Stromal cell of bone marrow (primary cell): Measurements from ENCODE around the gene PLEKHG1.

Source experiments
- DNase-seq: peaks from one replicate; pipeline ENCODE4 v3.0.0-alpha.2; 2012; ENCODE audit warnings: low read depth

The PLEKHG1 gene

GRCh38 chr6:150589852-150590251 lies 9.8 kb upstream of the PLEKHG1 start:
- DNase-seq: no peak

DNA sequence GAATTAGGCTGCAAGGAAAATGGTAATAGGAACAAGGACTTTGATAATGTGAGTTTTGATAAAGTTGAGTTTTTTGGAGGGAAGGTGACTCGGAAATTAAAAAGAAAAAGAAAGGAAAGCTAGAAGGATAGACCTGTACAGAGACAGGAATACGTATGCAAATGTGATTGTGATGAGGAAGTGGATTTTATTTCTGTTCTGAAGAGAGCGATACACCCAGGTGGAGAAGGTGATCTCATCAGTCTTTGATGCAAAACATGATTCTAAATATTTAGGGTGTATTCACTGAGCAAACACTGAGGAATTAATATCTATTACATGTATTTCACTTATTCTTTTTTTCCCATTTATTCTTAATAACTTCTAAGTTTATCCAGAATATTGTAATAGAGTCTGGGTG lies 9.2 kb upstream of the PLEKHG1 start:
- no peak for DNase-seq

GRCh38 chr6:150592377-150592995 lies 7.2 kb upstream of the PLEKHG1 start:
- no peak for DNase-seq

DNA sequence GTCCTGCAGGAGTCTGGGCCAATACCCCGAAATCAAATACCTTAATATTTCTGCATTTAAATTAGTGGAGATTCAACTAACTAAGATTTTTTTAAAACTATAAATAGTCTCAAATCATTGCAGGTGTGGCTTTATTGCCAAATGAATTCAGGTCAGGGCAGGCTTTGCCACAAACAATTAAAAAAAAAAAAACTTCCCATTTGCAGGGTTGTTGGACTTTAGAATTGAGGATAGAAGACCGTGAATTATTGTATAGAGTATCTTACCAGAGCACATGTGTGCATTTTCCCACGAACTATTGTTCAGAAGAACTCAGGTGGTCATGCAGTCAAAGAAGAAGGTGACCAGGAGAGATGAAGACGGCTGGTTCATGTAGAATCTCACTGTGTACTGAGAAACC lies 6.6 kb upstream of the PLEKHG1 start:
- no peak for DNase-seq

GRCh38 chr6:150596439-150596838 lies 3.2 kb upstream of the PLEKHG1 start:
- DNase-seq: no peak

GRCh38 chr6:150598401-150598800 lies 1.3 kb upstream of the PLEKHG1 start:
- DNase-seq: no peak

DNA sequence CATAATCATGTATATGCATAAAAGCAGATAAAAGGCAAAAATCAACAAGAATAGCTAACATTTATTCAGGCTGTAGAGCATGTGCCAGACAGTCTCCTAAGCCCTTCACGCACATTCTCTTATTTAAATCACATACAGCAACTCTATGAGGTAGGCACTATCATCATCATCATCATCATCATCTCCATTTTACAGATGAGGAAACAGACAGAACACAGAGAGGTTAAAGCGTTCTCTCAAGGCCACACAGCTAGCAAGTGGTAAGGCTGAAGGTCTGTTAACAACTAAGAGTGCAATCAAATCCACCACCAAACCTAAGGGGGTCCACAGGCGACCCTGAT lies 857 bp upstream of the PLEKHG1 start:
- no peak for DNase-seq

GRCh38 chr6:150600010-150600300 lies 270 bp downstream of the PLEKHG1 start:
- no peak for DNase-seq

- peak; percentile 57 for DNase-seq
Observed at GRCh38 chr6:150600301-150601017, 774 bp downstream of the PLEKHG1 start.

GRCh38 chr6:150601439-150601838 lies 1.8 kb downstream of the PLEKHG1 start:
- DNase-seq: no peak

GRCh38 chr6:150603176-150603575 lies 3.5 kb downstream of the PLEKHG1 start:
- no peak for DNase-seq

- DNase-seq: no peak
Observed at GRCh38 chr6:150604467-150604866, 4.8 kb downstream of the PLEKHG1 start.

- DNase-seq: no peak
Observed at GRCh38 chr6:150605333-150605732, 5.6 kb downstream of the PLEKHG1 start.

DNA sequence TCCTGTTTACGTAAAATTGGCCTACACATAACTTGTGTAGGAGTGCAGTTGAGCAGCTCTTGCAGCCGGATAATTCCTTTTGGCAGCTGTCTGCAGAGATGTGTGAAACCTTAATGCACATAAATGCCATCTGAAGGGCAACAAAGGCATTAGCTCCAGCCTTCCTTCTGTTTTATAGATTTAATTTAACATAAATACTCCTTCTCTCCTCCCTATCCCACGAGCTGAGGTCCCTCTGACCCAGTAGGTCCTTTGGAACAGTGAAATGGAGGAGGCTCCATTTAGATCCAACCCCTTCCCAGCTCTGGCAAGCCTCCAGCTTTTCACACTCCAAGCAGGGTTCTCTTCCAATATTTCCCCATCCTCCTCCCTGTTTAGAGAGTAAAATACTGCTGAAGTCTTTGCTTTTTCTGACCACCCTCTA lies 6.5 kb downstream of the PLEKHG1 start:
- DNase-seq: no peak

GRCh38 chr6:150606647-150607328 lies 7.1 kb downstream of the PLEKHG1 start:
- no peak for DNase-seq

DNA sequence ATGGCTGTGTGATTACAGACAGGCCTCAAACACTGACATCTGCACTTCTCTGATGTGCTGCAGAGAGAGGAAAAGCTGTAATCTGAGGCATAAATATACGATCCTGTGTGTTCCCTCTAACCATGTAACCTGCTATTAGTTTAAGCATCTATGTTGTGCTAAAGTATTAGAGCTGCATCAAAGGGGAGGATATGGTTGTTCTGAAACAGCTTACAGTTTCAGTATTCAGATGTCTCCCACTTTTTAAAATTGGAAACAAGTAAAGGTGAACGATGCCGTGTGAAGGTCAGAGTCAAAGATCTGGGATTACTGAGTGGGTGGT lies 7.6 kb downstream of the PLEKHG1 start:
- DNase-seq: no peak

DNA sequence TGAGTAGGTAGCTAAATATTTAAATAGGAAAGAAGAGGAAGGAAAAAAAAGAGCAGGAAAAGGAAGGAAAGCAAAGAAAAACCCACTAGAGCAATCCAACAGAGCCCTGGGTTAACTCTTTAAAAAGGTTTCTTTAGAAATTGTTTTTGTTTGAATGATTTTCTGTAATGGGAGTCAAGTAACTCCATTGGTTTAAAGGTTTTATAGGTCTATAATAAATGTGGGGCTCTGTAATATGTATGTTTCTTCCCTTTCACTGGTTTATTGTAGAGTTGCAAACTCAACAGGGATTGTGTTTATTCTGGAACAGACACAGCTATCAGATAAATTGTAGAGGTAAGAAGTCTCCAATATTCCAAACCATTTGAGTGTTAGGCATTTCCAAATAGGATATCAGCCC lies 10.9 kb downstream of the PLEKHG1 start:
- no peak for DNase-seq

GRCh38 chr6:150613269-150613668 lies 13.6 kb downstream of the PLEKHG1 start:
- no peak for DNase-seq

- no peak for DNase-seq
Observed at GRCh38 chr6:150615967-150616366, 16.3 kb downstream of the PLEKHG1 start.

DNA sequence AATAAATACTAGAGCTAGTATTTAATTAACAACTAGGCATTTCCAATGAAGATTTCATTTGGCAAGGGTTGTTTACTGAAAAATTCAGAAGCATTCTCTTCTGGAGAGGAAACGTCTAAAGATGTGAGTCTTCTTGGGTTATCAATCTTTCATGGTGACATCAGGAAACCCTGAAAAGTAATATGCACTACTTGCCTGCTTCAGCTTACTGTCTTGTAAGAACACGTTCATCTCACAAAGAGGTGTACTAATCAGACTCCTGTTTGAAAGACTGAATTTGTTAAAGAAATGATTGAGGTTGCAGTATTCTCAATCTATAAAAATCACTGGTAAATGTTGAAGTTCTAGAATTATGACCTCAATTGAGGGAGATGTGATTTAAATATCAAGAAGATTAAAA lies 16.9 kb downstream of the PLEKHG1 start:
- DNase-seq: no peak

DNA sequence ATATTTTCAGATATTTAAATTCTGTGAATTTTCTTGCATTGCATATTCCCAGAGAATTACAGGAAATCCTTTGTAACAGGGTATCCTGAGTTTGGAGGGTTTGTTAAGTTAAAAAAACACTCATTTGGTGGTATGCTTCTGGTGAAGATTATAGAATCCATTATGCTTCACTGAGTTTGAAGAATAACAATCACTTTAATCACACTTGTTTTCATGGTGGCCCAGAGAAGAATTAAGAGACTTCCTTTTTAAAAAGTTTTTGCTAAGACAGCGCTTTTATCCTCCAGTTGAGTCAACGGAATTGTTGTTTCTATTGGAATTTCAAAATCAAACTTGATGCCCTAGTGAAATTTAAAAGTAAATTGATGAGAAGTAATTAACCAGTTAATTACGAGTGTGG lies 17.4 kb downstream of the PLEKHG1 start:
- no peak for DNase-seq

GRCh38 chr6:150617496-150618460 lies 18.1 kb downstream of the PLEKHG1 start:
- DNase-seq: no peak

- DNase-seq: no peak
Observed at GRCh38 chr6:150619275-150619674, 19.6 kb downstream of the PLEKHG1 start.
